ENCODE measurements around the gene MED14. TPM values are rescaled to one million over a fixed set of nuclear protein-coding genes. Genes with fewer than 3 reads are reported as not detected.

The MED14 gene
- total RNA-seq, 1 experiment from 2014 or later, result 57.4 TPM

- H3K36me3 Mint-ChIP-seq (ENCODE audit: insufficient read depth, unreplicated experiment), result peaks cover 4% of the 10 kb centered on the region
- TF ChIP-seq CTCF (IDR thresholded peaks at IDR 0.05; ENCODE audit: unreplicated experiment), result no peak
- no peaks in the 10 kb centered on the region for H3K9me3 Mint-ChIP-seq (ENCODE audit: low read depth, unreplicated experiment)
- peaks cover 7% of the 10 kb centered on the region for H3K4me1 Mint-ChIP-seq (ENCODE audit: low read depth, unreplicated experiment)
- CTCF ChIA-PET, result no interaction called here
- no peak for DNase-seq
- H3K27ac Mint-ChIP-seq (ENCODE audit: unreplicated experiment), result no peak overlapping the region
- no peaks in the 10 kb centered on the region for H3K27me3 Mint-ChIP-seq (ENCODE audit: unreplicated experiment)
- no peak overlapping the region for H3K4me3 Mint-ChIP-seq (ENCODE audit: low read depth, unreplicated experiment)
- intact Hi-C loops (cut with micrococcal nuclease; ENCODE audit: unreplicated experiment), result no loop called here
- BruUV-seq (replicated peaks), result no TSS peak
Measured at GRCh38 chrX:40698851-40699250, 36.5 kb downstream of the MED14 start.

- no peak overlapping the region for H3K4me3 Mint-ChIP-seq (ENCODE audit: low read depth, unreplicated experiment)
- no peaks in the 10 kb centered on the region for H3K27me3 Mint-ChIP-seq (ENCODE audit: unreplicated experiment)
- BruUV-seq (replicated peaks), result no TSS peak
- TF ChIP-seq CTCF (IDR thresholded peaks at IDR 0.05; ENCODE audit: unreplicated experiment), result no peak
- CTCF ChIA-PET, result no interaction called here
- no peak overlapping the region for H3K27ac Mint-ChIP-seq (ENCODE audit: unreplicated experiment)
- DNase-seq, result no peak
- H3K4me1 Mint-ChIP-seq (ENCODE audit: low read depth, unreplicated experiment), result peaks cover 7% of the 10 kb centered on the region
- no peaks in the 10 kb centered on the region for H3K9me3 Mint-ChIP-seq (ENCODE audit: low read depth, unreplicated experiment)
- intact Hi-C loops (cut with micrococcal nuclease; ENCODE audit: unreplicated experiment), result no loop called here
- H3K36me3 Mint-ChIP-seq (ENCODE audit: insufficient read depth, unreplicated experiment), result peaks cover 10% of the 10 kb centered on the region
Measured at GRCh38 chrX:40694802-40695201, 40.5 kb downstream of the MED14 start.

- Mint-ChIP-seq H3K27ac (ENCODE audit: unreplicated experiment) (no peak overlapping the region), H3K4me3 (ENCODE audit: low read depth, unreplicated experiment) (no peak overlapping the region), H3K36me3 (ENCODE audit: insufficient read depth, unreplicated experiment) (peaks cover 27% of the 10 kb centered on the region), H3K27me3 (ENCODE audit: unreplicated experiment) (no peaks in the 10 kb centered on the region), H3K9me3 (ENCODE audit: low read depth, unreplicated experiment) (no peaks in the 10 kb centered on the region), H3K4me1 (ENCODE audit: low read depth, unreplicated experiment) (no peaks in the 10 kb centered on the region)
- intact Hi-C loops (cut with micrococcal nuclease; ENCODE audit: unreplicated experiment), result no loop called here
- no TSS peak for BruUV-seq (replicated peaks)
- CTCF ChIA-PET, result interaction anchor here (0.5 kb wide), 1 partner anchor 448 kb away, joined by 3 read pairs; no protein-coding TSS in a partner anchor
- DNase-seq, result no peak
- TF ChIP-seq CTCF (IDR thresholded peaks at IDR 0.05; ENCODE audit: unreplicated experiment), result no peak
Measured at GRCh38 chrX:40688929-40689328, 46.4 kb downstream of the MED14 start.

GRCh38 chrX:40687169-40687568, 48.2 kb downstream of the MED14 start:
- no peak overlapping the region for H3K27ac Mint-ChIP-seq (ENCODE audit: unreplicated experiment)
- no peaks in the 10 kb centered on the region for H3K27me3 Mint-ChIP-seq (ENCODE audit: unreplicated experiment)
- peaks cover 24% of the 10 kb centered on the region for H3K36me3 Mint-ChIP-seq (ENCODE audit: insufficient read depth, unreplicated experiment)
- no peaks in the 10 kb centered on the region for H3K4me1 Mint-ChIP-seq (ENCODE audit: low read depth, unreplicated experiment)
- intact Hi-C loops (cut with micrococcal nuclease; ENCODE audit: unreplicated experiment), result no loop called here
- BruUV-seq (replicated peaks), result no TSS peak
- CTCF ChIA-PET, result no interaction called here
- TF ChIP-seq CTCF (IDR thresholded peaks at IDR 0.05; ENCODE audit: unreplicated experiment), result no peak
- no peaks in the 10 kb centered on the region for H3K9me3 Mint-ChIP-seq (ENCODE audit: low read depth, unreplicated experiment)
- H3K4me3 Mint-ChIP-seq (ENCODE audit: low read depth, unreplicated experiment), result no peak overlapping the region
- DNase-seq, result no peak
